ENCODE measurements around the gene TGOLN2. TPM values are rescaled to one million over a fixed set of nuclear protein-coding genes. Genes with fewer than 3 reads are reported as not detected.

Gene TGOLN2
- total RNA-seq (119 and 140 TPM in 2 replicates), polyA plus RNA-seq (98.2 and 112 TPM in 2 replicates), polyA minus RNA-seq (106 and 108 TPM in 2 replicates), Bru-seq, nascent RNA (percentile 95 among the genes with signal in this experiment), BruChase-seq, experiment 1, labeled RNA remaining after a 6-hour chase (percentile 99 among the genes with signal in this experiment), BruChase-seq, experiment 2, labeled RNA remaining after a 2-hour chase (percentile 99 among the genes with signal in this experiment)
- 86.8 and 91.6 TPM in 2 replicates for polyA plus RNA-seq (2011; cell fraction: cytosol; rRNA removed)
- 82.2 and 88.7 TPM in 2 replicates for polyA plus RNA-seq (2011; cell fraction: nucleus; rRNA removed)
- 89.2 and 114 TPM in 2 replicates for polyA plus RNA-seq (2012)
- 22.9 TPM for polyA minus RNA-seq (2011; cell fraction: cytosol; rRNA and poly(A)+ RNA removed)
- polyA minus RNA-seq (2011; cell fraction: nucleus; rRNA and poly(A)+ RNA removed): 46.7 and 55.1 TPM in 2 replicates
- long read RNA-seq, full-length matches to known transcripts: 69 of 152 reads
- long read RNA-seq, partial matches to known transcripts: 1 of 152 reads
- long read RNA-seq, other reads (novel, unspliced or antisense): 82 of 152 reads

GRCh38 chr2:85327822-85328617, at the start of gene TGOLN2:
TGOLN2 (minus strand) TSS chr2:85327989; CDS start chr2:85327962, 27 bp downstream.
- intact Hi-C loops (cut with micrococcal nuclease): loop anchor here (1.0 to 5.0 kb wide), 3 partner anchors 26 to 224 kb away; partner anchors contain the start of genes ELMOD3, MAT2A and RETSAT
- Histone ChIP-seq H3K27ac (ENCODE audit: insufficient read depth, low read depth, low read length) (peak within 1 kb of the TSS; percentile 86), H3K4me2 (ENCODE audit: insufficient read depth, low read length) (peak within 1 kb of the TSS; percentile 99), H3K9me3 (replicated peaks; ENCODE audit: control insufficient read depth, insufficient read depth, low read length) (no peaks in the 10 kb centered on the region), H3K9me1 (replicated peaks; ENCODE audit: control insufficient read depth, extremely low read depth, insufficient read depth, low read length) (no peaks in the 10 kb centered on the region), H3K4me3 (replicated peaks in 1 of 3; ENCODE audit: insufficient read depth in 1 of 3, low read depth in 1 of 3, low read length in 3 of 3) (peak within 1 kb of the TSS; percentile 80 to 94 (median 82)), H3K27me3 (ENCODE audit: control insufficient read depth in 2 of 2, insufficient read depth in 2 of 2, low read length in 2 of 2) (no peaks in the 10 kb centered on the region), H2AFZ (ENCODE audit: low read depth, low read length) (peak within 1 kb of the TSS; percentile 91), H4K20me1 (replicated peaks; ENCODE audit: control insufficient read depth, extremely low read depth, insufficient read depth, low read length) (peaks cover 4% of the 10 kb centered on the region), H3K36me3 (ENCODE audit: control insufficient read depth in 2 of 2, extremely low read depth in 1 of 2, insufficient read depth in 2 of 2, low read length in 2 of 2) (peaks cover 8 to 9% of the 10 kb centered on the region in 2 experiments), H3K79me2 (ENCODE audit: control insufficient read depth, insufficient read depth, low read length) (peaks cover 44% of the 10 kb centered on the region), H3K9ac (replicated peaks; ENCODE audit: extremely low read depth, insufficient read depth, low read length) (peak within 1 kb of the TSS; percentile 98), H3K4me1 (ENCODE audit: control insufficient read depth, extremely low read depth, insufficient read depth, low read length) (peaks cover 29% of the 10 kb centered on the region)
- POLR2A ChIA-PET: interaction anchor here (0.7 to 1.5 kb wide), 5 partner anchors 26 to 288 kb away, joined by 6 to 8 read pairs (median 7); partner anchors contain the start of genes ELMOD3, MAT2A, RETSAT and USP39
- peak; percentile 91 for DNase-seq (ENCODE audit: low read depth, low spot score)
- CTCF ChIA-PET: interaction anchor here (0.6 to 1.9 kb wide), 5 partner anchors 8 to 236 kb away, joined by 3 to 5 read pairs (median 3); partner anchors contain the start of genes ELMOD3 and RETSAT
- dilution Hi-C loops (cut with MboI; ENCODE audit: extremely low pct_ligation_motif_present, low sequenced_read_pairs): no loop called here
- BruUV-seq (replicated peaks): TSS peak; percentile 94
- peak; percentile 83 for FAIRE-seq
- TF ChIP-seq FOS (IDR thresholded peaks at IDR 0.05; ENCODE audit: borderline replicate concordance, insufficient read depth, low read length) (no peak), POLR2AphosphoS5 (IDR thresholded peaks at IDR 0.05; ENCODE audit: insufficient read depth, low read depth, low read length) (peak; percentile 99), CTCF (IDR thresholded peaks at IDR 0.05; ENCODE audit: extremely low read depth in 1 of 2, insufficient read depth in 1 of 2, low read depth in 1 of 2, low read length in 2 of 2) (no peak), JUN (IDR thresholded peaks at IDR 0.05; ENCODE audit: borderline replicate concordance, insufficient read depth, insufficient read length, low read depth) (no peak), GATA2 (IDR thresholded peaks at IDR 0.05; ENCODE audit: insufficient read depth, insufficient read length, low read depth, low read length) (no peak), POLR2A (IDR thresholded peaks at IDR 0.05; ENCODE audit: low read depth, low read length) (peak; percentile 99), MYC (IDR thresholded peaks at IDR 0.05; ENCODE audit: low read depth, low read length) (no peak), EZH2 (IDR thresholded peaks at IDR 0.05; ENCODE audit: borderline replicate concordance, low read depth, low read length, severe bottlenecking) (no peak)
- TF ChIP-seq, protein P1, sequence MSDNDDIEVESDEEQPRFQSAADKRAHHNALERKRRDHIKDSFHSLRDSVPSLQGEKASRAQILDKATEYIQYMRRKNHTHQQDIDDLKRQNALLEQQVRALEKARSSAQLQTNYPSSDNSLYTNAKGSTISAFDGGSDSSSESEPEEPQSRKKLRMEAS (IDR thresholded peaks at IDR 0.05; ENCODE audit: insufficient read depth, insufficient read length): no peak

All from endothelial cell of umbilical vein (primary cell).